Prostate gland (tissue), 2 donors: Measurements from ENCODE around the gene ITGB5. TPM values are rescaled to one million over a fixed set of nuclear protein-coding genes. Genes with fewer than 3 reads are reported as not detected.
"Not testable (repeated sequence)": the region's sequence is repeated elsewhere in the genome, so short reads cannot be mapped to it uniquely, and the experiment has no call there.

ENCODE experiments used
- DNase-seq: peaks from one replicate; pipeline ENCODE4 v3.0.0-alpha.2; 2019; ENCODE audit warnings: low spot score
- H3K27ac ChIP-seq, 2 donors: fragments of 200-600 bp; sonication (generic); 2 replicates each; pipeline ENCODE4 v1.5.1; 2017 to 2019
- H3K27me3 ChIP-seq: fragments of 200-600 bp; sonication (generic); replicated peaks from 2 replicates; pipeline ENCODE4 v1.5.1; 2019; ENCODE audit not compliant: insufficient read depth
- H3K36me3 ChIP-seq, 2 donors: fragments of 200-600 bp; sonication (generic); 1 replicate in 1 of 2; 2 replicates in 1 of 2; pipeline versions ENCODE4 v1.5.1 to v1.8.1; 2017 to 2019
- H3K4me1 ChIP-seq: fragments of 200-600 bp; sonication (generic); replicated peaks from 2 replicates; pipeline ENCODE4 v1.5.1; 2019
- H3K4me3 ChIP-seq, 2 donors: fragments of 200-600 bp; sonication (generic); 2 replicates each; pipeline ENCODE4 v1.5.1; 2017 to 2019
- H3K9me3 ChIP-seq: fragments of 200-600 bp; sonication (generic); 2 replicates; pipeline ENCODE4 v1.5.1; 2017
- CTCF ChIP-seq, 4 experiments: fragments of 200-600 bp in 2 of 4; fragments of 450-650 bp in 2 of 4; sonication (generic) in 2 of 4; IDR thresholded peaks; 1 replicate in 3 of 4; 2 replicates in 1 of 4; pipeline ENCODE4 v1.5.1; 2016 to 2019; ENCODE audit warnings: antibody characterized with exemption in 4 of 4, mild to moderate bottlenecking in 2 of 4, moderate library complexity in 2 of 4
- POLR2A ChIP-seq: fragments of 450-650 bp; IDR thresholded peaks from one replicate; pipeline ENCODE4 v1.6.1; 2016; ENCODE audit warnings: antibody characterized with exemption, mild to moderate bottlenecking
- POLR2AphosphoS5 ChIP-seq: sonication (generic); formaldehyde crosslinking; IDR thresholded peaks from one replicate; pipeline ENCODE4 v1.6.1; 2017; ENCODE audit warnings: antibody characterized with exemption
- WGBS: methylation state at CpG from one replicate; pipeline ENCODE4 v1.1.5; 2018; 5-methylcytosine and 5-hydroxymethylcytosine counted together
- intact Hi-C: fragments of 100-400 bp; cut with DNase I; formaldehyde crosslinking; loops from one replicate; pipeline ENCODE4 v1.14.2; 2022
- total RNA-seq, 2 donors: library from RNA; depleted of rRNA; stranded (reverse); fragments of >200 nt; gene quantifications; one replicate each; pipeline ENCODE4 v1.1.0, GENCODE V29; 2016

Gene ITGB5
- total RNA-seq, 2 donors from 2014 or later, result 123 to 154 TPM

- DNase-seq, result no peak
- intact Hi-C loops, result no loop called here
- TF ChIP-seq CTCF (IDR thresholded peaks at IDR 0.05) (no peak), POLR2A (no peak), POLR2AphosphoS5 (no peak)
- no peaks in the 10 kb centered on the region for H3K36me3 ChIP-seq
- WGBS, result 63% methylated on average over 5 of the region's 5 CpGs
- H3K4me3 ChIP-seq, result no peak overlapping the region
- no peaks in the 10 kb centered on the region for H3K4me1 ChIP-seq
- no peaks in the 10 kb centered on the region for H3K27me3 ChIP-seq
- H3K9me3 ChIP-seq, result no peaks in the 10 kb centered on the region
- no peak overlapping the region for H3K27ac ChIP-seq
Observed at GRCh38 chr3:124751501-124751900, 135.7 kb downstream of the ITGB5 start.

- H3K36me3 ChIP-seq, H3K9me3 ChIP-seq, DNase-seq, intact Hi-C loops, H3K27ac ChIP-seq, H3K27me3 ChIP-seq, H3K4me1 ChIP-seq, H3K4me3 ChIP-seq: not testable (repeated sequence)
- WGBS, result 84% methylated on average over 9 of the region's 27 CpGs
Observed at GRCh38 chr3:124749877-124750276, 137.3 kb downstream of the ITGB5 start.

- Histone ChIP-seq H3K4me3 (no peak overlapping the region), H3K27me3 (no peaks in the 10 kb centered on the region), H3K9me3 (no peaks in the 10 kb centered on the region), H3K36me3 (no peaks in the 10 kb centered on the region), H3K27ac (no peak overlapping the region), H3K4me1 (no peaks in the 10 kb centered on the region)
- no peak for TF ChIP-seq POLR2A
- no peak for TF ChIP-seq CTCF (IDR thresholded peaks at IDR 0.05)
- no peak for TF ChIP-seq POLR2AphosphoS5
- intact Hi-C loops, result no loop called here
- 81% methylated on average over 8 of the region's 8 CpGs for WGBS
- no peak for DNase-seq
Observed at GRCh38 chr3:124748560-124749198, 138.5 kb downstream of the ITGB5 start.

GRCh38 chr3:124747111-124747981 lies 139.8 kb downstream of the ITGB5 start:
- Histone ChIP-seq H3K27ac (no peak overlapping the region), H3K4me1 (no peaks in the 10 kb centered on the region), H3K9me3 (no peaks in the 10 kb centered on the region), H3K36me3 (no peaks in the 10 kb centered on the region), H3K27me3 (no peaks in the 10 kb centered on the region), H3K4me3 (no peak overlapping the region)
- TF ChIP-seq POLR2AphosphoS5 (no peak), POLR2A (no peak), CTCF (IDR thresholded peaks at IDR 0.05) (no peak)
- no peak for DNase-seq
- 89% methylated on average over 14 of the region's 14 CpGs for WGBS
- intact Hi-C loops, result no loop called here

GRCh38 chr3:124745756-124746155 lies 141.4 kb downstream of the ITGB5 start:
- 93% methylated on average over 6 of the region's 6 CpGs for WGBS

More at GRCh38 chr3:124745756-124746155, 141.4 kb downstream of the ITGB5 start:
- H3K4me1 ChIP-seq, result no peaks in the 10 kb centered on the region
- H3K4me3 ChIP-seq, result no peak overlapping the region
- intact Hi-C loops, result no loop called here
- H3K9me3 ChIP-seq, result no peaks in the 10 kb centered on the region
- no peaks in the 10 kb centered on the region for H3K36me3 ChIP-seq
- TF ChIP-seq CTCF (IDR thresholded peaks at IDR 0.05) (no peak), POLR2AphosphoS5 (no peak), POLR2A (no peak)
- DNase-seq, result no peak
- no peak overlapping the region for H3K27ac ChIP-seq
- H3K27me3 ChIP-seq, result no peaks in the 10 kb centered on the region
